PC-3 (cell line): ENCODE measurements around the gene SLC7A6OS. TPM values are rescaled to one million over a fixed set of nuclear protein-coding genes. Genes with fewer than 3 reads are reported as not detected.

Source experiments
- ATAC-seq: fragments of 200-7000 bp; cut with Tn5 transposase; 2 replicates; pipeline ENCODE4 v1.9.1; 2020; ENCODE audit warnings: mild to moderate bottlenecking, moderate library complexity
- BruUV-seq: library from RNA; stranded (reverse); fragments of 400-500 nt; replicated peaks from 2 replicates; lab custom pipeline; 2021; lab: Mats Ljungman, UMichigan
- CTCF ChIA-PET: fragments of 300-600 bp; sonication (Branson Sonifier 250); formaldehyde crosslinking; loops from one replicate; lab custom pipeline; 2022; ENCODE audit warnings: antibody characterized with exemption; lab: Charles Lee
- POLR2A ChIA-PET: fragments of 300-600 bp; sonication (Branson Sonifier 250); formaldehyde crosslinking; loops from one replicate; lab custom pipeline; 2022; ENCODE audit warnings: antibody characterized with exemption; ENCODE audit not compliant: unreplicated experiment; lab: Charles Lee
- DNase-seq: peaks from one replicate; pipeline ENCODE4 v3.0.0-alpha.2; 2015
- H2AFZ ChIP-seq: fragments of 300-600 bp; sonication (generic); 2 replicates; pipeline ENCODE4 v1.6.0; 2016; ENCODE audit warnings: antibody characterized with exemption, low read length
- H3F3A ChIP-seq: fragments of 300-600 bp; sonication (generic); one replicate; pipeline ENCODE4 v1.6.0; 2017; ENCODE audit warnings: antibody characterized with exemption, low read length, control low read depth, mild to moderate bottlenecking; ENCODE audit not compliant: unreplicated experiment
- H3K27ac ChIP-seq: fragments of 300-600 bp; sonication (generic); 2 replicates; pipeline ENCODE4 v1.5.1; 2016; ENCODE audit warnings: mild to moderate bottlenecking, low read length
- H3K27me3 ChIP-seq: fragments of 300-600 bp; sonication (generic); 2 replicates; pipeline ENCODE4 v1.6.1; 2016; ENCODE audit warnings: low read length, mixed read lengths
- H3K36me3 ChIP-seq: fragments of 300-600 bp; sonication (generic); 2 replicates; pipeline ENCODE4 v1.6.1; 2016; ENCODE audit warnings: low read depth, mixed run types, low read length, mixed read lengths
- H3K4me1 ChIP-seq: fragments of 300-600 bp; sonication (generic); 2 replicates; pipeline ENCODE4 v1.5.1; 2016; ENCODE audit warnings: low read length; ENCODE audit not compliant: insufficient read depth
- H3K4me2 ChIP-seq: fragments of 300-600 bp; sonication (generic); 2 replicates; pipeline ENCODE4 v1.6.0; 2016; ENCODE audit warnings: low read length
- H3K4me3 ChIP-seq: fragments of 300-600 bp; sonication (generic); 2 replicates; pipeline ENCODE4 v1.5.1; 2016; ENCODE audit warnings: mild to moderate bottlenecking, low read length, mixed read lengths
- H3K79me2 ChIP-seq: fragments of 300-600 bp; sonication (generic); 2 replicates; pipeline ENCODE4 v1.6.1; 2017; ENCODE audit warnings: low read length, mixed read lengths
- H3K9ac ChIP-seq: fragments of 300-600 bp; sonication (generic); 2 replicates; pipeline ENCODE4 v1.6.0; 2016; ENCODE audit warnings: mild to moderate bottlenecking, low read length
- H3K9me2 ChIP-seq: fragments of 300-600 bp; sonication (generic); replicated peaks from 2 replicates; pipeline ENCODE4 v1.6.1; 2016; ENCODE audit warnings: mixed run types, low read length, mixed read lengths
- H3K9me3 ChIP-seq: fragments of 300-600 bp; sonication (generic); 2 replicates; pipeline ENCODE4 v1.6.1; 2016; ENCODE audit warnings: low read length, mixed read lengths
- H4K20me1 ChIP-seq: fragments of 300-600 bp; sonication (generic); 2 replicates; pipeline ENCODE4 v1.6.1; 2016; ENCODE audit warnings: low read length, mixed read lengths
- EZH2 ChIP-seq: fragments of 300-600 bp; sonication (generic); IDR thresholded peaks from one replicate; pipeline ENCODE4 v1.6.1; 2017; ENCODE audit warnings: antibody characterized with exemption, mild to moderate bottlenecking, low read length; ENCODE audit not compliant: unreplicated experiment
- EZH2phosphoT487 ChIP-seq: fragments of 300-600 bp; sonication (generic); IDR thresholded peaks from 2 replicates; pipeline ENCODE4 v1.6.1; 2018; ENCODE audit warnings: mild to moderate bottlenecking, antibody characterized with exemption, low read length, borderline replicate concordance
- intact Hi-C: fragments of 100-400 bp; cut with micrococcal nuclease; formaldehyde crosslinking; loops from 2 replicates; pipeline ENCODE4 v1.9.0; 2023
- total RNA-seq: library from RNA; depleted of rRNA; stranded (reverse); fragments of >200 nt; gene quantifications from 2 replicates; pipeline ENCODE4 v1.2.3, GENCODE V29; 2014
- TF ChIP-seq, protein P1 (sequence below): fragments of 300-600 bp; sonication (generic); conservative IDR thresholded peaks from 2 replicates; pipeline ENCODE4 v1.5.1; 2017; ENCODE audit warnings: antibody characterized with exemption, low read depth, mild to moderate bottlenecking, low read length

SLC7A6OS gene
- total RNA-seq, 1 experiment from 2014 or later = 12.6 TPM

DNA sequence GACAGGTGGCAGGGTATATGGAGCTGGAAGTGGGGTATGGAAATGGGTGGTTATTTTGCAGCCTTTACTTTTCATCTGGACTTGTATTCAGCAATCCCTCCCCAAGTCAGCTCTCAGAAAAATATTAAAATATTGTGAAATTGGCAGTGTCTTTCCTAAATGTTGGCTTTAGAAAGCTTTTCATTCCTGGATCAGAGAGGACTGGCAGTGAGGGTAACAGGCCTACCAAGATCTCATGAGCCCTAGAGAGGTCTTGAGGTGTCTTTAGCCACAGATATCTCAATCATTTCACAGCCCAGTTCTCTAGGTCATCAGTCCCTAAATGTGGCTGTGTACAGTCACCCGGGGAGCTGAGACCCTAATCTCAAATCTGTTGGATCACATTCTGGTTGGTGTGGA lies 22.5 kb downstream of the SLC7A6OS start:
- Histone ChIP-seq H2AFZ (no peak overlapping the region), H4K20me1 (no peaks in the 10 kb centered on the region)

DNA sequence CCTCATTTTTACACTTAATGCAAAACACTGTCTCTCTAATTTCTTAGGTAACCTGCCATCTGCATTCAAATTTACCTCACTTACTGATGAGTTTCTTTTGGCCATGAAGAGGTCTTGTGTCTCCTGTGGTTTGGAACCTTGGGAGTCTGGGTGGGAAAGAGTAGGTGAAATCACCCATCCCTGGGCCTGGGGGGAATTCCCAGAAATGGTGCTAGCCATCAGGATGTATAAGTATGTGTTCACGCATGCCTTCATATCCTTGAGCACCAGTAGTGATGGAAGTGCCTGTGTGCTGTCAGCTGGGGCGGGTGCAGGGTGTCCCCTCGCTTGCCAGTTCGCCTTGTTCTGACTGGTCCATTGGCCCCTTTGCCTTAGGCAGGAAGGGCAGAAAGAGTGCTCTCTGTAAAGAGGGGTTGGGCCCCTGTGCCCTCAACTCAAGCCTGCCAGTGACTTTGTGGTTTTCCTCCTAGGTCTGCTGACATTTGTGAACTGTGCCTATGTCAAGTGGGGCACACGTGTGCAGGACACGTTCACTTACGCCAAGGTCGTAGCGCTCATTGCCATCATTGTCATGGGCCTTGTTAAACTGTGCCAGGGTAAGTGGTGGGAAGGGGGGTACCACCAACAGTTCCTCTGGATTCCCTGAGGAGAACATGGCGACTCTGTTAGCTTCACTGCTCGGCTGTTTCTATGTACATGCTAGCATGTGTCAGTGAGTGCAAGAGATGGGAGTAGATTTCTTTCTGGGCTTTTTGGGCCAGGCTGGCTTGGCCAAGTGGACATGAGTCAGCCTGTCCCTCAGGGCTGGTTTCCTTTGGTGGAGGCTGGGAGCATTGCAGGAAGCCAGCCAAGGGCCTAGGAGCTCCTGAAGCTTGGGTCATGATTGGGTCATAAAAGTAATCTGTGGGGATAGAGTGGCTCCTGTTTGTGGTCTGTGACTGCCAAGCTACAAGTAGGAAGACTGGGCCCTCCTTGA lies 23.2 kb downstream of the SLC7A6OS start:
- DNase-seq = peak; percentile 76
- CTCF ChIA-PET = interaction anchor here (1.5 kb wide), 1 partner anchor 23 kb away, joined by 7 read pairs; the partner anchor contains the start of gene SLC7A6
- peak overlapping the region; percentile 31; the same call in 1 of the 2 replicates for H3K4me2 ChIP-seq

More for the DNA sequence above, 22.5 kb downstream of the SLC7A6OS start:
- Histone ChIP-seq H3K9ac (no peak overlapping the region), H3K4me1 (peaks cover 20% of the 10 kb centered on the region), H3K9me3 (no peaks in the 10 kb centered on the region), H3K4me2 (no peak overlapping the region), H3K79me2 (peaks cover 14% of the 10 kb centered on the region; the same call in 1 of the 2 replicates), H3F3A (no peaks in the 10 kb centered on the region), H3K4me3 (no peak overlapping the region), H3K36me3 (peaks cover 14% of the 10 kb centered on the region; the same call in 1 of the 2 replicates), H3K27ac (no peak overlapping the region), H3K27me3 (no peaks in the 10 kb centered on the region), H3K9me2 (no peaks in the 10 kb centered on the region)
- ATAC-seq (no peak), DNase-seq (no peak)
- no TSS peak for BruUV-seq
- TF ChIP-seq EZH2 (no peak), EZH2phosphoT487 (no peak)
- TF ChIP-seq, protein P1, sequence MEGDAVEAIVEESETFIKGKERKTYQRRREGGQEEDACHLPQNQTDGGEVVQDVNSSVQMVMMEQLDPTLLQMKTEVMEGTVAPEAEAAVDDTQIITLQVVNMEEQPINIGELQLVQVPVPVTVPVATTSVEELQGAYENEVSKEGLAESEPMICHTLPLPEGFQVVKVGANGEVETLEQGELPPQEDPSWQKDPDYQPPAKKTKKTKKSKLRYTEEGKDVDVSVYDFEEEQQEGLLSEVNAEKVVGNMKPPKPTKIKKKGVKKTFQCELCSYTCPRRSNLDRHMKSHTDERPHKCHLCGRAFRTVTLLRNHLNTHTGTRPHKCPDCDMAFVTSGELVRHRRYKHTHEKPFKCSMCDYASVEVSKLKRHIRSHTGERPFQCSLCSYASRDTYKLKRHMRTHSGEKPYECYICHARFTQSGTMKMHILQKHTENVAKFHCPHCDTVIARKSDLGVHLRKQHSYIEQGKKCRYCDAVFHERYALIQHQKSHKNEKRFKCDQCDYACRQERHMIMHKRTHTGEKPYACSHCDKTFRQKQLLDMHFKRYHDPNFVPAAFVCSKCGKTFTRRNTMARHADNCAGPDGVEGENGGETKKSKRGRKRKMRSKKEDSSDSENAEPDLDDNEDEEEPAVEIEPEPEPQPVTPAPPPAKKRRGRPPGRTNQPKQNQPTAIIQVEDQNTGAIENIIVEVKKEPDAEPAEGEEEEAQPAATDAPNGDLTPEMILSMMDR = no peak
- POLR2A ChIA-PET = interaction anchor here (1.4 kb wide), 1 partner anchor 23 kb away, joined by 3 read pairs; the partner anchor contains the start of genes PRMT7 and SLC7A6OS
- intact Hi-C loops = no loop called here
- CTCF ChIA-PET = interaction anchor here (1.5 kb wide), 1 partner anchor 24 kb away, joined by 7 read pairs; the partner anchor contains the start of gene SLC7A6

More for the DNA sequence above, 23.2 kb downstream of the SLC7A6OS start:
- TF ChIP-seq EZH2phosphoT487 (no peak), EZH2 (no peak)
- TF ChIP-seq, protein P1 = no peak
- Histone ChIP-seq H3K9me3 (no peaks in the 10 kb centered on the region), H3K9me2 (no peaks in the 10 kb centered on the region), H3K79me2 (peaks cover 14% of the 10 kb centered on the region; the same call in 1 of the 2 replicates), H3K4me1 (peaks cover 20% of the 10 kb centered on the region), H4K20me1 (no peaks in the 10 kb centered on the region), H3K27me3 (no peaks in the 10 kb centered on the region), H2AFZ (no peak overlapping the region), H3K27ac (peak overlapping the region; percentile 49; the same call in 1 of the 2 replicates), H3F3A (no peaks in the 10 kb centered on the region), H3K4me3 (no peak overlapping the region), H3K9ac (no peak overlapping the region), H3K36me3 (peaks cover 14% of the 10 kb centered on the region; the same call in 1 of the 2 replicates)
- intact Hi-C loops = no loop called here
- peak; percentile 79 for ATAC-seq
- POLR2A ChIA-PET = interaction anchor here (1.4 kb wide), 1 partner anchor 23 kb away, joined by 3 read pairs; the partner anchor contains the start of genes PRMT7 and SLC7A6OS
- no TSS peak for BruUV-seq
